Stimulated activated CD8-positive, alpha-beta memory T cell treated with anti-CD3 and anti-CD28 coated beads, Interleukin-4, amount 100 ng/mL, for 4 hours (primary cell): ENCODE data around the gene PRPSAP1.
"Not testable (repeated sequence)": the region's sequence is repeated elsewhere in the genome, so short reads cannot be mapped to it uniquely, and the experiment has no call there.

Source experiments
- DNase-seq, 2 donors: peaks; one replicate each; pipeline ENCODE4 v3.0.0-alpha.2; 2020; ENCODE audit warnings: low read depth in 2 of 2, low spot score in 1 of 2

PRPSAP1 gene

GRCh38 chr17:76360461-76360860, 6.7 kb upstream of the PRPSAP1 start:
- no peak for DNase-seq

DNA sequence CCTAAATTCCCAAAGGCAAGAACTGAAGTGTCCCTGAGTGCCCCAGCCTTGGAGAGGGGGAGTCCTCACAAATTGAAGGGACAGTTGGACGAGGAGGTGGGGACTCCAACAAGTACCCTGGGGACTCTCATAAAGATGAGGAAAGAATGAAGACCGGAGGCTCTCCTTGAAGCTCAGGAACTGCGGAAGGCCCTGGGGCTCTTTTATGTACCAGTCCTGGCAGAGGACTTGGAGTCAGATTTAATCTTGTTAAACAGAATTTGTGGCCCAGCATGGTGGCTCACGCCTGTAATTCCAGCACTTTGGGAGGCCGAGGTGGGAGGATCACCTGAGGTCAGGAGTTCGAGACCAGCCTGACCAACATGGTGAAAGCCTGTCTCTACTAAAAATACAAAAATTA, 6.1 kb upstream of the PRPSAP1 start:
- DNase-seq, result not testable (repeated sequence)

GRCh38 chr17:76359375-76359774, 5.7 kb upstream of the PRPSAP1 start:
- DNase-seq, result no peak

DNA sequence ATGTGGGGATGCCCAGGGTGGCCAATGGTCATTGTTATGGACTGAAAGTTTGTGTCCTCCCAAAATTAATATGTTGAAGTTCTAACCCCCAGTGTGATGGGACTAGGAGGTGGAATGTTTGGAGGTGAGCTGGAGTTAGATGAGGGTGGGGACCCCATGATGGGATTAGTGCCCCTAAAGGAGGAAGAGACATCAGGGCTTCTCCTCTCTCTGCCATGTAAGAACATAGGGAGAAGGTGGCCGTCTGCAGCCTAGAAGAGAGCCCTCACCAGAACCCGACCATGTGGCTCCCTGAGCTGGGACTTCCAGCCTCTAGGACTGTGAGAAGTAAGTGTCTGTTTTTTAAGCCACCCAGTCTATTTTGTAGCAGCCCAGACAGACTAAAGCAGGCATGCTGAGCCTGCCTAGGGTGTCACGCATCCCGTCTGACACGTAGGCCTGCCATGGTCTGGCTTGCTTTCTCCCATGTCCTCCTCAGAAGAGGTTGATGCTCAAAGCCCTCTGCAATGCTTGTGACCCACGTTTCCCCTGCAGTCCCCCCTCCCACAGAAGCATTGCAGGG, 4.0 kb upstream of the PRPSAP1 start:
- no peak for DNase-seq

DNA sequence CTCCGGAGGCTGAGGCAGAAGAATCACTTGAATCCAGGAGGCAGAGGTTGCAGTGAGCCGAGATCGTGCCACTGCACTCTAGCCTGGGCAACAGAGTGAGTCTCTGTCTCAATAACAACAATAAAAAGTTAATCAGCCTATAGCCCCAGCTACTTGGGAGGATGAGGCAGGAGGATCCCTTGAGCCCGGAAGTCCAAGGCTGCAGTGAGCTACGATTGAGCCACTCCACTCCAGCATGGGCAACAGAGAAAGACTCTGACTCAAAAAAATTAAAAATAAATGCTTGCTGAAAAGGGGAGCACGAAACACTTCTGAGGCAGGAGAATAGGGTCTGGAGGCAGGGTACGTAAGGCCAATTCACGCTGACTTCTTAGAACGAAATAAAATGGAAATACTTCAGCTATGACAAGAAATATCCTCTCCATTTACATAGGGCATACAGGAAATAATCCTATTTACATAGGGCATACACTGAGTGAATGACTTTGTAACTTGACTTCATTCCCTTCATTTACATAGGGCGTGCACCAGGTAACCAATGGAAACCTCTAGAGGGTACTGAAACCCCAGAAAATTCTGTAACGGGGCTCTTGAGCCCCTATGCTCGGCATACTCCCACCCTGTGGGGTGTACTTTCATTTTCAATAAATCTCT, 3.2 kb upstream of the PRPSAP1 start:
- no peak for DNase-seq

DNA sequence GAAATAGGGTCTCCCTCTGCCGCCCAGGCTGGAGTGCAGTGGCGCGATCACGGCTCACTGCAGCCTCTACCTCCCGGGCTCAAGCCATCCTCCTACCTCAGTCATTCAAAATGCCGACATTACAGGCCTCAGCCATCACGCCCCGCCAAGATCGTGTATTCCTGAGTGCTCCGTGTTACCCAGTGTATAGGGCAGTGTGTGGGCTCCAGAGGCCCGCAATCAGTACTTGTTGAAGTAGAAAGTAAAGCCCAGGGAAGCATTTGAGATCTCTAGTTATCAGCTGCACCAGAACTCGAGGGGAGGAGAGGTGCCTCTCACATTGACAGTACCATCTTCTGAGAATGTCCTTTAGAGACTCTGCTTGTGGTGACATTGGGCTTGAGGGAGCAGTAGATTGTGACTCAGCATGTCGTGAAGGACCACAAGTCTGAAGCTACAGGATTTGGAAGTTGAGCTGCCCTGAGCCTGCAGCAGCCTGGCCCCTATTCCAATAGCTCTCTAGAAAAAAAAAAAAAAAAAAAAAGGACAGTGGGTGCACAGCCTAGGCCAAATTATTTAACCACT, 1.1 kb upstream of the PRPSAP1 start:
- no peak for DNase-seq

GRCh38 chr17:76354317-76354729, 607 bp upstream of the PRPSAP1 start:
- DNase-seq, result no peak

DNA sequence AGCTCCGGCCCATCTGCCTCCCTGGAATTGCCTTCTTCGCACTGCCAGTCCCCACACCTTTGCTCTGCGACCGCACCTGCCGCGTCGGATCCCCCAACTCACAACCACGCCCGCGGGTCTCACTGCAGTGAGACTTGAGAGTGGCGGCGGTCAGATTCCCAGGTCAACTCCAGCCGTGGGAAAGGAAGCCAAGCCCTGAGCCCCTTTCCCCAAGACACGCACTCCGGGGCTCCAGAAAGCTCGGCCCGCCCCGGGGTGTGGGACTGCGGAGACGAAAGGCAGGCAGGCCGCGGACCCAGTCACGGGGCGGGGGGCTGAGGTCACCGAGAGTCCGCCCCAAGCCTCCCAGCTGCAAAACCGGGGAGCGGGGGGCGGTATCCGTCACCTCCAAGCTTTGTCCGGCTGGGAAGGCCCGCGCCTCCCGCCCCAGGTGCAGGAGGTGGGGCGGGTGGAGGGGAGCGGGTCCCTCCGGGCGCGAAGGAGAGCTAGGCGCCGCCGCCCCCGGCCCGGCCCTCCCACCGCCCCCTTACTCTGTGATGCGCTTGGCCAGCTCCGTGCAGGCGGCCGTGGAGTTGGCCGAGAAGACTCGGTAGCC, 615 bp downstream of the PRPSAP1 start:
- no peak for DNase-seq

- DNase-seq, result no peak
Measured at GRCh38 chr17:76351526-76352071, 2.1 kb downstream of the PRPSAP1 start.

DNA sequence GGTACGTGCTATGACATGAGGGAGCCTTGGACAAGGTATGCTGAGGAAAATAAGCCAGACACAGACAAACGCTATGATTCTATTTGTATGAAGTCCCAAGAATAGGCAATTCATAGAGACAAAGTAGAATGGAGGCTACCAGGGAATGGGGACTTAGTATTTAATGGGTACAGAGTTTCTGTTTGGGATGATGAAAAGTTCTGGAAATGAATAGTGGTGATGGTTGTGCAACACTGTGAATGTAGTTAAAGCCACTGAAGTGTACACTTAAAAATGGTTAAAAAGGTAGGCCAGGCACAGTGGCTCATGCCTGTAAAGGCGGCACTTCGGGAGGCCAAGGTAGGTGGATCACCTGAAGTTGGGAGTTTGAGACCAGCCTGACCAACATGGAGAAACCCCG, 3.3 kb downstream of the PRPSAP1 start:
- no peak for DNase-seq

DNA sequence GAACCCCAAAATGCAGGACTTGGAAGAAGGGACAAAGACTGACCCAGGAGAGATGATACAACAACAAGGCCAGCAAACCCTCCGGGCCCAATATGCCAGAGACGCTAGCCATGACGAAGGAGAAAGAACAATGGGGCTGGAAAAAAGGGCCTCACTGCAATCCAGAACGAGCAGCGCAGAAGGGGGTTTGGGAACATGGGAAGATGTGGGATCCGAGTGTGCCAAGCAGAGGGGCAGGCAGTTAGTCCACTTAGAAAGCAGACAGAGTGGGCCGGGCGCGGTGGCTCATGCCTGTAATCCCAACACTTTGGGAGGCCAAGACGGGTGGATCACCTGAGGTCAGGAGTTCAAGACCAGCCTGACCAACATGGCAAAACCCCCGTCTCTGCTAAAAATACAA, 6.8 kb downstream of the PRPSAP1 start:
- not testable (repeated sequence) for DNase-seq

- DNase-seq, result no peak
Measured at GRCh38 chr17:76345377-76345974, 8.2 kb downstream of the PRPSAP1 start.

DNA sequence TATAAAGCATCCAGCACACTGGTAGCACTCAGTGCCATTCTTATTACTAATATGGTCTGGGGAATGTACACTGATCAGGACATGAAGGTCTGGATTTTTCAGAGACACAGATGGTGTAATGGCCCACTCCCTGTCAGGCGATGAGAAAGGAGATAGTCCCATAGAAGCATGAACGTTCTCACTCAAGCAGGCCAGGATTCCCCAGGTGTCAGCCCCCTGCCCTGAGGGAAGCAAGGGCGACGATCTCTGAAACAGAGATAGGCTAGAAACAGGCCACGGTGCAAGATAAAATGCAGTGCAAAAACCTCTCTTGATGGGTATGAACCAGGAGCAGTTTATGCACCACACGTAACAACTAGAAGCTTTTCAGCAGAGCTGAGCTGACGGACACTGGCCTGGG, 10.6 kb downstream of the PRPSAP1 start:
- DNase-seq, result no peak

GRCh38 chr17:76341301-76341700, 12.4 kb downstream of the PRPSAP1 start:
- DNase-seq, result no peak

DNA sequence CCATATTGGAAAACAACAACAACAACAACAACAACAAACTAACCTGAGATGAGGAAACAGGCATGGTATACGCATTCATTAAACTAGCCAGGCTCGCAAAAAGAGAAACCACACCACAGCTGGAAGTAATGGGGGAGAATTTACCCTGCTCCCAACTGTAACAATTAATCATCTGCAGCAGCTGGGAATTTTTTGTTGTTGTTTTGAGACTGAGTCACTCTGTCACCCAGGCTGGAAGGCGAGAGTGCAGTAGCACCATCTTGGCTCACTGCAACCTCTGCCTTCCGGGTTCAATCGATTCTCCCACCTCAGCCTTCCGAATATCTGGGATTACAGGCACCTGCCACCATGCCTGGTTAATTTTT, 16.3 kb downstream of the PRPSAP1 start:
- DNase-seq, result no peak

- no peak for DNase-seq
Measured at GRCh38 chr17:76336756-76337412, 16.8 kb downstream of the PRPSAP1 start.

DNA sequence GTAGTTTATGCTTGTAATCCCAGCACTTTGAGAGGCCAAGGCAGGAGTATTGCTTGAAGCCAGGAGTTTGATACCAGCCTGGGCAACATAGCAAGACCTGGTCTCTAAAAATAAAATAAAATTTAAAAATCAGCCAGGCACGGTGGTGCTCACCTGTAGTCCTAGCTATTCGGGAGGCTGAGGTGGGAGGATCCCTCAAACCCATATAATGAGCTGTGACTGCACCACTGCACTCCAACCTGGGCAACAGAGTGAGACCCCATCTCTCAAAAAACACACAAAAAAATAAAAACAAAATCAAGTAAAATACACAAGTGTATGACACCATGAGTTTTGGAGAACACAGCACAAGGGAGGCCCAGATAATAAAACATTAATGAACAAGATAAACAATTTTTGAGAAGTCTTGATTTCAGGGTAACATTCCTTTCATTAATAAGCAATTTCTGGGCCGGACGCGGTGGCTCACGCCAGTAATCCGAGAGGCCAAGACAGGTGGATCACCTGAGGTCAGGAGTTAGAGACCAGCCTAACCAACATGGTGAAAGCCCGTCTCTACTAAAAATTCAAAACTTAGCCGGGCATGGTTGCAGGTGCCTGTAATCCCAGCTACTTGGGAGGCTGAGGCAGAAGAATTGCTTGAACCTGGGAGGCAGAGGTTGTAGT, 17.9 kb downstream of the PRPSAP1 start:
- DNase-seq, result no peak

DNA sequence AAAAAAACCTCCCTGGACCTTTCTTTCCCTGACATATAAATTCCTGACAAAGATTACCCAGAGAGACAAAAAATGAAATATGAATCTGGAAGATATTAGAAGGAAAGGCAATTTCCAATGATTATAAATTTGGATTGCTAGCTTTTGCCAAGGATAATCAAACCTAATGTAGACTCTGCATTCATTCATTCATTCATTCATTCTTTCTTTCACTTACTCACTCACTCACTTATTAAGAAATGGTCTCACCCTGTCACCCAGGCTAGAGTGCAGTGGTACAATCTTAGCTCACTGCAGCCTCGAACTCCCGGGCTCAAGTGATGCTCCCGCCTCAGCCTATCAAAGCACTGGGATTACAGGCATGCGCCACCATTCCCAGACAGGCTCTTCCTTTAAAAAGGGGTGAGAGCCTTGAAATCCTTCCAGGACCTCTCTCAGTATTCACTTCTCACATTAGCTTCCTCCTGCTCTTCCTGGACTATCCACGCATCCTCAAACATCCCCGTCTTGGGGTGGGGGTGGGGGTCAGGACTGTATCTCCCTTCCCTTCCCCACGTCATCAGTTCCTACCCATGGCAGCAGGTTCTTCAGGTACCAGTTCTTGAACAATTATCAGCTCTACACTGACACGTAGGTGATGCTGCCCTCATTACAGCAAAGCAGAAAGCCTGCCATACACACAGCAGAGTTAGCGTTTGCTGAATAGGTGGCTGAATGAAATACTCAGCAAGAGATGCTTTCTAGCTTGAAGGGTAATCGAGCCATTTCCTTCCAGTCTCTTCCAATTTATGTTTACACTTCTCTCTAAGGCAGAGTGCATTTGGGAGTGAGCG, 19.8 kb downstream of the PRPSAP1 start:
- DNase-seq, result no peak

DNA sequence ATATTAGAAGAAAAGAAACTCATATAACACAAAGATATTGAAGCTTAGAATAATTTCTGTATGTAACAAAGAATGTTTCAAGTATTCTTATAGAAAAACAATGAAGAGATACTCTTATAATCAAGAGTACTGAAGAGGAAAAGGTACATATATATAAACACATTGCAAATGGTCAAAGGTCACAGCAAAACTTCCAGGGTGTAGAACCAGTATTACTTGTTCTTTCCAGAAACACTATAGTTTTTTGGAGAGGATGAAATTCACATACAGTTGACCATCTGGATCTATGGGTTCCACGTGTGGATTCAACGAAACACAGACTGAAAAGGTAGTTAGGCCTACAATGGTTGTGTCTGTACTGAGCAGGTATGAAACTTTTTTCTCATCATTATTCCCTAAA, 22.6 kb downstream of the PRPSAP1 start:
- no peak for DNase-seq

- no peak for DNase-seq
Measured at GRCh38 chr17:76329664-76330063, 24.1 kb downstream of the PRPSAP1 start.
